ENCODE data around the gene GRIA4.

The GRIA4 gene

GRCh38 chr11:105647780-105648179 is 37.9 kb downstream of the GRIA4 start:
- Histone ChIP-seq H3K27ac (ENCODE audit: extremely low read depth, low read depth, low read length) (no peak overlapping the region), H3K4me1 (ENCODE audit: control insufficient read depth, insufficient read depth, low read length) (no peaks in the 10 kb centered on the region), H3K9me3 (ENCODE audit: control insufficient read depth, insufficient read depth, low read depth, low read length) (no peaks in the 10 kb centered on the region), H3K4me3 (ENCODE audit: low read depth, low read length) (no peak overlapping the region), H3K36me3 (ENCODE audit: control insufficient read depth in 2 of 2, insufficient read depth in 1 of 2, low read length in 2 of 2) (no peaks in the 10 kb centered on the region)
- ChIA-PET POLR2A (no interaction called here), CTCF (no interaction called here)
- no peak for TF ChIP-seq ZNF596 (tag by site-specific recombination; IDR thresholded peaks at IDR 0.05)
- no peak for TF ChIP-seq REST (tag by site-specific recombination; IDR thresholded peaks at IDR 0.05)
- no peak for TF ChIP-seq ZEB2 (tag by site-specific recombination; IDR thresholded peaks at IDR 0.05)
- peak; percentile 24; the same call in 1 of the 2 replicates for TF ChIP-seq ZNF623 (tag by site-specific recombination; IDR thresholded peaks at IDR 0.05)
- peak; percentile 53 for TF ChIP-seq ZBTB11 (tag by site-specific recombination; conservative IDR thresholded peaks at IDR 0.05; ENCODE audit: low read depth)
- no peak for TF ChIP-seq PRDM4 (tag by site-specific recombination; IDR thresholded peaks at IDR 0.05)
- peak; percentile 39 for TF ChIP-seq ZNF555 (tag by site-specific recombination; conservative IDR thresholded peaks at IDR 0.05)
- TF ChIP-seq ZNF426 (tag by site-specific recombination; IDR thresholded peaks at IDR 0.05): peak; percentile 45
- TF ChIP-seq ZNF394 (tag by site-specific recombination; IDR thresholded peaks at IDR 0.05; ENCODE audit: borderline replicate concordance): peak; percentile 64; the same call in 1 of the 2 replicates

GRCh38 chr11:105648762-105649161 is 38.9 kb downstream of the GRIA4 start:
- CTCF ChIA-PET: interaction anchor here (0.8 kb wide), 1 partner anchor 135 kb away, joined by 3 read pairs; no protein-coding TSS in a partner anchor
- no peak for TF ChIP-seq ZBTB44 (tag by site-specific recombination; IDR thresholded peaks at IDR 0.05)
- TF ChIP-seq ZNF449 (tag by site-specific recombination; IDR thresholded peaks at IDR 0.05): no peak
- no peak for TF ChIP-seq ZNF354C (tag by site-specific recombination; IDR thresholded peaks at IDR 0.05; ENCODE audit: borderline replicate concordance, low read depth)
- no peak for TF ChIP-seq ZNF530 (tag by site-specific recombination; IDR thresholded peaks at IDR 0.05; ENCODE audit: low read depth)
- TF ChIP-seq ZNF529 (tag by site-specific recombination; IDR thresholded peaks at IDR 0.05; ENCODE audit: insufficient replicate concordance): no peak
- no peak for TF ChIP-seq REST (tag by site-specific recombination; IDR thresholded peaks at IDR 0.05)
- TF ChIP-seq PBX3 (CRISPR knock-in tag; IDR thresholded peaks at IDR 0.05): no peak

More at GRCh38 chr11:105648762-105649161, 38.9 kb downstream of the GRIA4 start:
- Histone ChIP-seq H3K4me3 (ENCODE audit: low read depth, low read length) (no peak overlapping the region), H3K27ac (ENCODE audit: extremely low read depth, low read depth, low read length) (no peak overlapping the region), H3K4me1 (ENCODE audit: control insufficient read depth, insufficient read depth, low read length) (no peaks in the 10 kb centered on the region), H3K9me3 (ENCODE audit: control insufficient read depth, insufficient read depth, low read depth, low read length) (no peaks in the 10 kb centered on the region), H3K36me3 (ENCODE audit: control insufficient read depth in 2 of 2, insufficient read depth in 1 of 2, low read length in 2 of 2) (no peaks in the 10 kb centered on the region)
- POLR2A ChIA-PET: no interaction called here

All from HEK293 (cell line).